HG03045 (cell line): ENCODE data around the gene C7orf33.
"Not testable (repeated sequence)": the region's sequence is repeated elsewhere in the genome, so short reads cannot be mapped to it uniquely, and the experiment has no call there.

Experiments
- ATAC-seq: cut with Tn5 transposase; IDR thresholded peaks from one replicate; pipeline ENCODE4 v1.9.1; 2021; ENCODE audit warnings: mild to moderate bottlenecking, moderate library complexity; ENCODE audit not compliant: unreplicated experiment

C7orf33 gene

GRCh38 chr7:148579366-148579765 is 11.2 kb upstream of the C7orf33 start:
- no peak for ATAC-seq

GRCh38 chr7:148580446-148580845 is 10.1 kb upstream of the C7orf33 start:
- ATAC-seq, result no peak

GRCh38 chr7:148581624-148582023 is 8.9 kb upstream of the C7orf33 start:
- no peak for ATAC-seq

GRCh38 chr7:148584154-148584827 is 6.3 kb upstream of the C7orf33 start:
- ATAC-seq, result peak; percentile 85

GRCh38 chr7:148585399-148585798 is 5.2 kb upstream of the C7orf33 start:
- ATAC-seq, result no peak

GRCh38 chr7:148587076-148587475 is 3.5 kb upstream of the C7orf33 start:
- no peak for ATAC-seq

- ATAC-seq, result no peak
Observed at GRCh38 chr7:148588168-148588567, 2.4 kb upstream of the C7orf33 start.

- ATAC-seq, result no peak
Observed at GRCh38 chr7:148588670-148589131, 1.9 kb upstream of the C7orf33 start.

GRCh38 chr7:148589640-148590039 is 926 bp upstream of the C7orf33 start:
- ATAC-seq, result no peak

GRCh38 chr7:148596354-148596753 is 5.8 kb downstream of the C7orf33 start:
- ATAC-seq, result not testable (repeated sequence)

- ATAC-seq, result no peak
Observed at GRCh38 chr7:148598351-148598750, 7.8 kb downstream of the C7orf33 start.

- ATAC-seq, result no peak
Observed at GRCh38 chr7:148605350-148605749, 14.8 kb downstream of the C7orf33 start.

- ATAC-seq, result no peak
Observed at GRCh38 chr7:148607151-148607661, 16.6 kb downstream of the C7orf33 start.

GRCh38 chr7:148609045-148609725 is 18.6 kb downstream of the C7orf33 start:
- no peak for ATAC-seq

GRCh38 chr7:148611692-148612091 is 21.1 kb downstream of the C7orf33 start:
- no peak for ATAC-seq

- no peak for ATAC-seq
Observed at GRCh38 chr7:148615085-148615730, 24.6 kb downstream of the C7orf33 start.

GRCh38 chr7:148620749-148621359 is 30.3 kb downstream of the C7orf33 start:
- no peak for ATAC-seq

GRCh38 chr7:148621563-148621962 is 31.0 kb downstream of the C7orf33 start:
- ATAC-seq, result no peak

- ATAC-seq, result no peak
Observed at GRCh38 chr7:148622887-148623585, 32.5 kb downstream of the C7orf33 start.

- no peak for ATAC-seq
Observed at GRCh38 chr7:148623586-148624282, 33.2 kb downstream of the C7orf33 start.
